Measurements from ENCODE around the gene ARMC12.
"Not testable (repeated sequence)": the region's sequence is repeated elsewhere in the genome, so short reads cannot be mapped to it uniquely, and the experiment has no call there.

The ARMC12 gene

GRCh38 chr6:35733633-35734032 is 3.2 kb upstream of the ARMC12 start:
- Histone ChIP-seq H3K27ac (ENCODE audit: insufficient read depth, low read length, poor library complexity, severe bottlenecking) (no peak overlapping the region), H3K36me3 (ENCODE audit: control insufficient read depth, insufficient read depth, low read length) (no peaks in the 10 kb centered on the region), H3K4me1 (ENCODE audit: control insufficient read depth, insufficient read depth, low read length, poor library complexity, severe bottlenecking) (peaks cover 60% of the 10 kb centered on the region), H3K9me3 (ENCODE audit: control insufficient read depth, low read length) (no peaks in the 10 kb centered on the region), H3K27me3 (replicated peaks; ENCODE audit: control insufficient read depth, insufficient read depth, low read length, poor library complexity, severe bottlenecking) (no peaks in the 10 kb centered on the region), H3K4me3 (ENCODE audit: insufficient read depth, low read depth, low read length, poor library complexity, severe bottlenecking) (no peak overlapping the region)
- no peak for DNase-seq

DNA sequence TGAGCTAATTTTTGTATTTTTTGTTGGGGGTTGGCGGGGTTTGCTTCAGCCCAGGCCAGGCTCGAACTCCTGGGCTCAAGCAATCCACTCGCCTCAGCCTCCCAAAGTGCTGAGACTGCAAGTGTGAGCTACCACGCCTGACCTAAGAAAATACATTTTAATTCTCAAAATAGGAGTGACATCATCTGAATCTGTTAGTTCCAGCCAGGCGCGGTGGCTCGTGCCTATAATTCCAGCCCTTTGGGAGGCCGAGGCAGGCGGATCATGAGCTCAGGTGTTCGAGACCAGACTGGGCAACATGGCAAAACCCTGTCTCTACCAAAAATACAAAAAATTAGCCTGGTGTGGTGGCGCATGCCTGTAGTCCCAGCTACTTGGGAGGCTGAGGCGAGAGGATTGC is 2.5 kb upstream of the ARMC12 start:
- not testable (repeated sequence) for H3K36me3 ChIP-seq (ENCODE audit: control insufficient read depth, insufficient read depth, low read length); DNase-seq; H3K27ac ChIP-seq (ENCODE audit: insufficient read depth, low read length, poor library complexity, severe bottlenecking); H3K9me3 ChIP-seq (ENCODE audit: control insufficient read depth, low read length); H3K4me3 ChIP-seq (ENCODE audit: insufficient read depth, low read depth, low read length, poor library complexity, severe bottlenecking); H3K27me3 ChIP-seq (replicated peaks; ENCODE audit: control insufficient read depth, insufficient read depth, low read length, poor library complexity, severe bottlenecking)
- peaks cover 54% of the 10 kb centered on the region for H3K4me1 ChIP-seq (ENCODE audit: control insufficient read depth, insufficient read depth, low read length, poor library complexity, severe bottlenecking)

GRCh38 chr6:35735452-35735851 is 1.4 kb upstream of the ARMC12 start:
- no peaks in the 10 kb centered on the region for H3K27me3 ChIP-seq (replicated peaks; ENCODE audit: control insufficient read depth, insufficient read depth, low read length, poor library complexity, severe bottlenecking)
- H3K27ac ChIP-seq (ENCODE audit: insufficient read depth, low read length, poor library complexity, severe bottlenecking): no peak overlapping the region
- H3K4me1 ChIP-seq (ENCODE audit: control insufficient read depth, insufficient read depth, low read length, poor library complexity, severe bottlenecking): peaks cover 42% of the 10 kb centered on the region

GRCh38 chr6:35736253-35736894 is 458 bp upstream of the ARMC12 start:
- no peaks in the 10 kb centered on the region for H3K36me3 ChIP-seq (ENCODE audit: control insufficient read depth, insufficient read depth, low read length)
- peak overlapping the region; percentile 4 for H3K27ac ChIP-seq (ENCODE audit: insufficient read depth, low read length, poor library complexity, severe bottlenecking)
- H3K9me3 ChIP-seq (ENCODE audit: control insufficient read depth, low read length): no peaks in the 10 kb centered on the region
- no peaks in the 10 kb centered on the region for H3K27me3 ChIP-seq (replicated peaks; ENCODE audit: control insufficient read depth, insufficient read depth, low read length, poor library complexity, severe bottlenecking)
- DNase-seq: peak; percentile 67 to 78 (median 72)
- peaks cover 36% of the 10 kb centered on the region for H3K4me1 ChIP-seq (ENCODE audit: control insufficient read depth, insufficient read depth, low read length, poor library complexity, severe bottlenecking)
- no peak overlapping the region for H3K4me3 ChIP-seq (ENCODE audit: insufficient read depth, low read depth, low read length, poor library complexity, severe bottlenecking)

More at GRCh38 chr6:35735452-35735851, 1.4 kb upstream of the ARMC12 start:
- H3K36me3 ChIP-seq (ENCODE audit: control insufficient read depth, insufficient read depth, low read length): no peaks in the 10 kb centered on the region
- H3K9me3 ChIP-seq (ENCODE audit: control insufficient read depth, low read length): no peaks in the 10 kb centered on the region
- no peak overlapping the region for H3K4me3 ChIP-seq (ENCODE audit: insufficient read depth, low read depth, low read length, poor library complexity, severe bottlenecking)
- no peak for DNase-seq

DNA sequence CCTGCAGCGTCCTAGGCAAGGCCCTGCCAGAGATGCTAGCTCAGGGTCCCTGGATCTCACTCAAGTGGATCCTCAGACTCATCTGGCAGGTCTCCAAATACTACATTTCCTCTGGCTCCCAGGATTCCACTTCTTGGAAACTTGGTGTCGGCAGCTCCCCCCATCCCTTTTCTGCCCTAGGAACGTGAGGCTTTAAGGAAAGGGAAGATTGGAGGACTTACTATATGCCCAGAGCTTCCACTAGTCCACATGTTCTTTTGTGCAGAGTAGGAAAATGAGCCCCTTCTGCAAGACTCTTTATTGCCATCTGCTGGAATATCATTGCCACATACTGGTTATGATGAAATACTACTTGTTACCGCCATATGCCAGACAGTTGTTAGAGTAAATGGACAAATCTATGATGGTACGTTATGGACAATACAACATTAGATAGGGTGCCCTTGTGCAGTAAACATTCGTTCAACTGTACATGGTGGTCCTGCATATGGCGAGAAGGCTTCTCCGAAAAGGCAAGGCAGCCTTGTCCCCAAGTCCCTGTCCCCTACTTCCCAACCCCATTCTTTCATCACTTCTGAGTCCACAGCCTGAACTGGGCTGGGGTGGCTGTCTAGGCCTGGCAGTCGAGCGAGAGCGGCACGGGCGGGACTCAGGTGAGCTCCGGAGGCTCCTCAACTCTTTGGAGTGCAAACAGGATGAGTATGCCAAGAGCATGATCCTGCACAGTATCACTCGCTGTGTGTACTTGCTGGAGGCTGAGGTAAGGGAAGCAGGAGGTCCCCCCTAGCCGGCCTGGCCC is 780 bp downstream of the ARMC12 start:
- Histone ChIP-seq H3K27me3 (replicated peaks; ENCODE audit: control insufficient read depth, insufficient read depth, low read length, poor library complexity, severe bottlenecking) (no peaks in the 10 kb centered on the region), H3K9me3 (ENCODE audit: control insufficient read depth, low read length) (no peaks in the 10 kb centered on the region), H3K36me3 (ENCODE audit: control insufficient read depth, insufficient read depth, low read length) (no peaks in the 10 kb centered on the region), H3K4me1 (ENCODE audit: control insufficient read depth, insufficient read depth, low read length, poor library complexity, severe bottlenecking) (peaks cover 28% of the 10 kb centered on the region), H3K27ac (ENCODE audit: insufficient read depth, low read length, poor library complexity, severe bottlenecking) (no peak overlapping the region), H3K4me3 (ENCODE audit: insufficient read depth, low read depth, low read length, poor library complexity, severe bottlenecking) (no peak overlapping the region)
- DNase-seq: no peak

GRCh38 chr6:35739645-35740524 is 3.1 kb downstream of the ARMC12 start:
- H3K4me3 ChIP-seq (ENCODE audit: insufficient read depth, low read depth, low read length, poor library complexity, severe bottlenecking): no peak overlapping the region
- DNase-seq: no peak
- no peaks in the 10 kb centered on the region for H3K9me3 ChIP-seq (ENCODE audit: control insufficient read depth, low read length)
- no peaks in the 10 kb centered on the region for H3K27me3 ChIP-seq (replicated peaks; ENCODE audit: control insufficient read depth, insufficient read depth, low read length, poor library complexity, severe bottlenecking)
- peaks cover 20% of the 10 kb centered on the region for H3K4me1 ChIP-seq (ENCODE audit: control insufficient read depth, insufficient read depth, low read length, poor library complexity, severe bottlenecking)
- H3K36me3 ChIP-seq (ENCODE audit: control insufficient read depth, insufficient read depth, low read length): no peaks in the 10 kb centered on the region
- no peak overlapping the region for H3K27ac ChIP-seq (ENCODE audit: insufficient read depth, low read length, poor library complexity, severe bottlenecking)

GRCh38 chr6:35742842-35743241 is 6.0 kb downstream of the ARMC12 start:
- no peak overlapping the region for H3K4me3 ChIP-seq (ENCODE audit: insufficient read depth, low read depth, low read length, poor library complexity, severe bottlenecking)
- H3K27ac ChIP-seq (ENCODE audit: insufficient read depth, low read length, poor library complexity, severe bottlenecking): no peak overlapping the region
- no peaks in the 10 kb centered on the region for H3K4me1 ChIP-seq (ENCODE audit: control insufficient read depth, insufficient read depth, low read length, poor library complexity, severe bottlenecking)
- no peak for DNase-seq
- H3K36me3 ChIP-seq (ENCODE audit: control insufficient read depth, insufficient read depth, low read length): no peaks in the 10 kb centered on the region
- H3K27me3 ChIP-seq (replicated peaks; ENCODE audit: control insufficient read depth, insufficient read depth, low read length, poor library complexity, severe bottlenecking): no peaks in the 10 kb centered on the region
- no peaks in the 10 kb centered on the region for H3K9me3 ChIP-seq (ENCODE audit: control insufficient read depth, low read length)

DNA sequence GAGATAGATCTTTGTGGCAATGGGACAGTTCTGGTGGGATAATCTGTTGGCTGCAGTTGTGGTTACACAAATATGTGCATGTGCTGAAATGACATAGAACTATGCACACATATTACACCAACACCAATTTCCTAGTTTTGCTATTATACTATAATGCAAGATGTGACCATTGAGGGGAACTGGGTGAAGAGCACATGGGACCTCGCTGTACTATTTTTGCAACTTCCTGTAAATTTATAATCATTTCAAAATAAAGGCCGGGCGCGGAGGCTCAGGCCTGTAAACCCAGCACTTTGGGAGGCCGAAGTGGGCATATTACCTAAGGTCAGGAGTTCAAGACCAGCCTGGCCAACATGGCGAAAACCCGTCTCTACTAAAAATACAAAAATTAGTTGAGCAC is 8.7 kb downstream of the ARMC12 start:
- DNase-seq: no peak
- H3K9me3 ChIP-seq (ENCODE audit: control insufficient read depth, low read length): no peaks in the 10 kb centered on the region
- H3K4me1 ChIP-seq (ENCODE audit: control insufficient read depth, insufficient read depth, low read length, poor library complexity, severe bottlenecking): no peaks in the 10 kb centered on the region
- no peak overlapping the region for H3K27ac ChIP-seq (ENCODE audit: insufficient read depth, low read length, poor library complexity, severe bottlenecking)
- no peaks in the 10 kb centered on the region for H3K36me3 ChIP-seq (ENCODE audit: control insufficient read depth, insufficient read depth, low read length)
- no peaks in the 10 kb centered on the region for H3K27me3 ChIP-seq (replicated peaks; ENCODE audit: control insufficient read depth, insufficient read depth, low read length, poor library complexity, severe bottlenecking)
- H3K4me3 ChIP-seq (ENCODE audit: insufficient read depth, low read depth, low read length, poor library complexity, severe bottlenecking): no peak overlapping the region

GRCh38 chr6:35746516-35746915 is 9.7 kb downstream of the ARMC12 start:
- no peak overlapping the region for H3K4me3 ChIP-seq (ENCODE audit: insufficient read depth, low read depth, low read length, poor library complexity, severe bottlenecking)
- no peaks in the 10 kb centered on the region for H3K36me3 ChIP-seq (ENCODE audit: control insufficient read depth, insufficient read depth, low read length)
- H3K27me3 ChIP-seq (replicated peaks; ENCODE audit: control insufficient read depth, insufficient read depth, low read length, poor library complexity, severe bottlenecking): no peaks in the 10 kb centered on the region
- DNase-seq: no peak
- H3K4me1 ChIP-seq (ENCODE audit: control insufficient read depth, insufficient read depth, low read length, poor library complexity, severe bottlenecking): no peaks in the 10 kb centered on the region
- no peaks in the 10 kb centered on the region for H3K9me3 ChIP-seq (ENCODE audit: control insufficient read depth, low read length)
- H3K27ac ChIP-seq (ENCODE audit: insufficient read depth, low read length, poor library complexity, severe bottlenecking): no peak overlapping the region

All from effector memory CD4-positive, alpha-beta T cell (primary cell).